GM19035 (cell line): ENCODE results near the gene SLC5A10.
"Not testable (repeated sequence)": the region's sequence is repeated elsewhere in the genome, so short reads cannot be mapped to it uniquely, and the experiment has no call there.

Experiments used
- ATAC-seq: cut with Tn5 transposase; IDR thresholded peaks from one replicate; pipeline ENCODE4 v1.9.1; 2021; ENCODE audit not compliant: unreplicated experiment

The SLC5A10 gene

GRCh38 chr17:18951941-18952842 lies at the start of gene SLC5A10:
Gene SLC5A10, plus strand, starts transcription at chr17:18952165. Its CDS starts 41 bp downstream, at chr17:18952206.
- ATAC-seq = no peak

DNA sequence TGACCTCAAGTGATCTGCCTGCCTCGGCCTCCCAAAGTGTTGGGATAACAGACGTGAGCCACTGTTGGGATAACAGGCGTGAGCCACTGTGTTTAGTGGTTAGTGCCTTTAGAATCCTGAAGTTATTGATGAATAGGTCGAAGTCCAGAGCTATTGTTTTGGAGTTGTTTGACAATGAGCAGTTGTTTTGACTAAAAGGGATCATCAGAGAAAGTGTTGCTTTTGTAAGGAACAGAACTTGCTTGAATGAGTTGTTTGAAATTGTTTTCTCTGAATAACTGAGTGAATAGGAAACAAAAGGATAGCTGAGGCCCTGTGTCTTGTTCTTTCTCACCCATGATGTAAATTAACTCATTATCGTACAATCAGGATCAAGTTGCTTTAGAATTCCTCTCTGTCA lies 47.5 kb upstream of the SLC5A10 start:
- ATAC-seq = no peak

DNA sequence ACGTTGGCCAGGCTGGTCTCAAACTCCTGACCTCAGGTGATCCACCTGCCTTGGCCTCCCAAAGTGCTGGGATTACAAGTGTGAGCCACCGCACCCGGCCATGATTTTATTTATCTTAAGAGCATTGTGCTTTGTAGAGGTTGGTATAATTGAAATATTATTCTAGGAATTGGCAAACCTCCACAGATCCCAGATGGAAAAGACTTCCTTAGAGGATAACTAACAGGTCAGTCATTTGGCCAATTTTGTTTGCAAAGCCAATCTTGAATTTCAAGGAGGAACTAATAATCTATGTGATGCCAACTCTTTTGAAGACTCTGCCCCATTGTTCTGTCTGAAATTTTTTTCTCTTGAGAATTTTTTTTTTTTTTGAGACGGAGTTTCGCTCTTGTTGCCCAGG lies 46.7 kb upstream of the SLC5A10 start:
- no peak for ATAC-seq

- ATAC-seq = no peak
Observed at GRCh38 chr17:18910326-18910725, 41.6 kb upstream of the SLC5A10 start.

DNA sequence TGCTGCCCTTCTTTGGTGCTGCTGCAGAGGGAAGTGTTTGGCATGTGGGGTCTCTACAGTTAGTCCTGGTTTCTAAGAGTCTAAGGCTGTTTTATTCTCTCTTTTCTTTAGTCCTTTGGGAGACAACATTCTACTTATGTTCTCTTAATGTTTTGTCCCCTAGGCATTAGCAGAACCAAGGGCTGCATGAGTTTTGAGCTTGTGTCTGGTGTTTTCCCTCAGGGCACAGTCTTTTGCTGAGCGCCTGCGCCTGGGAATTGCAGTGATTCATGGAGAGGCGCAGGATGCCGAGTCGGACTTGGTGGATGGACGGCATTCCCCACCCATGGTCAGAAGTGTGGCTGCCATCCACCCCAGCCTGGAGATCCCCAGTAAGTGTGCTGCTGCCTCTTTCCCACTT lies 41.1 kb upstream of the SLC5A10 start:
- ATAC-seq = no peak

DNA sequence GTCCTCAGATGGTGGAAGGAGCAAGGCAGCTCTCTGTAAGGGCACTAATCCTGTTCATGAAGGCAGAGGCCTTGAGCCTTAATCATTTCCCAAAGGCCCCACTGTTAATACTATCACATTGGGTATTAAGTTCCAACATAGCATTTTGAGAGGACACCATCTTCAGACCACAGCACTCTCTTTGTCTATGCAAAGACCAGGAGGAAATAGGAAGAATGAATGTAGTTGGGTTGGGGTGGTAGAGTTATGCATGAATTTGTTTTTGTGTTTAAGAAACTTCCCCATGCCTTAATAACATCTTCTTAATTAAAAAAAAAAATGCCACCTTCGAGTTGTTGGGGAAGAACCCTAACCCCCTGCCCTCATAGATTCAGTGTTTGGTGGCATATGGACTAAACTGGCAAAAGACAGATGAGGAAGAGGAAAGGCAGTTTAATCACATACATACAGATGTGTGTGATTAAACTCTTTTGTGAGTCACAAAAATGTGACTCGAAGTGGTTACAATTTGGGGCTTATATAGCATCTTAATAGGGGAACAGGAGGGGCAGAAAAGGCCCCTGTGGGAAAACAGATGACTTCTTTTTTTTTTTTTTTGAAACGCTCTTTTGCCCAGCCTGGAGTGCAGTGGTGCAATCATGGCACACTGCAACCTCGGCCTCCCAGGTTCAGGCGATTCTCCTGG lies 35.0 kb upstream of the SLC5A10 start:
- ATAC-seq = no peak

GRCh38 chr17:18917506-18918032 lies 34.4 kb upstream of the SLC5A10 start:
- no peak for ATAC-seq

GRCh38 chr17:18919963-18920362 lies 32.0 kb upstream of the SLC5A10 start:
- ATAC-seq = no peak

- peak; percentile 45 for ATAC-seq
Observed at GRCh38 chr17:18920911-18921441, 31.0 kb upstream of the SLC5A10 start.

DNA sequence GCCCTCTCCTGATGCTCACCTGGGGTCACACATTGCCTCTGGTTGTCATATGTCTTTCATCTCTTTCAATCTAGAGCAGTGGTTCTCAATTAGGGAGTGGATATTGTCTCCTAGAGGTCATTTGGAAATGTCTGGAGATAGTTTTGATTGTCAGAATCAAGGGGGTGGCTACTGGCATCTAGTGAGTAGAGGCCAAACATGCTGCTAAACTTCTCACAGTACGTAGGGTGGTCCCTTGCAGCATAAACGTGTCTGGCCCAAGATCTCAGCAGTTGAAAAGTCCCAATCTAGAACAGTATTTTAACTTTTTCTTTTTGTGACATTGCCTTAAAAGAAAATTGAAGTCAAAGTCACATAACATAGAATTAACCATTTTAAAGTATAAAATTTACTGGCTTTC lies 30.5 kb upstream of the SLC5A10 start:
- ATAC-seq = no peak

GRCh38 chr17:18921912-18922451 lies 30.0 kb upstream of the SLC5A10 start:
- ATAC-seq = peak; percentile 42

DNA sequence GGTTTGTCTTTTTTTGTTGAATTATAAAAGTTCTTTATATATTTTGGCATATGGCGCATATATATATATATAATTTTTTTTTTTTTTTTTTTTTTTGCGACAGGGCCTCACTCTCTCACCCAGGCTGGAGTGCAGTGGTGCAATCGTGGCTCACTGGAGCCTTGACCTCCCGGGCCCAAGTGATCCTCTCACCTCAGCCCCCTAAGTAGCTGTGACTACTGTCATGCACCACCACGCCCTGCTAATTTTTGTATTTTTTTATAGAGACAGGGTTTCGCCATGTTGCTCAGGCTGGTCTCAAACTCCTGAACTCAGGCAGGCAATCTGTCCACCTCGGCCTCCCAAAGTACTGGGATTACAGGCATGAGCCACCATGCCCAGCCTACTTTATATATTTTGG lies 29.4 kb upstream of the SLC5A10 start:
- not testable (repeated sequence) for ATAC-seq

DNA sequence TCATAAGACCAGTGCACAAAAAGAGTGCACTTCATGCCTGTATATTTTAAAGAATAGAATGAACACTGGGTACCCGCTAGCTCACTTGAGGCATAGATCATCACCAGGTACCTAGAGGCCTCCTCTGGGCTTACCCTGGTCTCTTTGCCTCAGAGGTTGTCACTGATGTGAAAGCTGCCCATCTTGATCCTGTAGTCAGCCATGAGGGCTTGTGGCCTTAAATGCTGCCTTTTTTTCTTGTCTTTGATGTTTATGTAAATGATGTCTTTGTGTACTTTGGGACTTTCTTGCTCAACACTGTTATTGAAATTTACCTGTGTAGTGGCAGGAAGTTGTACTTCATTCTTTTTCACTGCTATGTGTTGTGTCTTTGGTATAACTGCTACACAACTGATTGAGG lies 26.8 kb upstream of the SLC5A10 start:
- no peak for ATAC-seq

DNA sequence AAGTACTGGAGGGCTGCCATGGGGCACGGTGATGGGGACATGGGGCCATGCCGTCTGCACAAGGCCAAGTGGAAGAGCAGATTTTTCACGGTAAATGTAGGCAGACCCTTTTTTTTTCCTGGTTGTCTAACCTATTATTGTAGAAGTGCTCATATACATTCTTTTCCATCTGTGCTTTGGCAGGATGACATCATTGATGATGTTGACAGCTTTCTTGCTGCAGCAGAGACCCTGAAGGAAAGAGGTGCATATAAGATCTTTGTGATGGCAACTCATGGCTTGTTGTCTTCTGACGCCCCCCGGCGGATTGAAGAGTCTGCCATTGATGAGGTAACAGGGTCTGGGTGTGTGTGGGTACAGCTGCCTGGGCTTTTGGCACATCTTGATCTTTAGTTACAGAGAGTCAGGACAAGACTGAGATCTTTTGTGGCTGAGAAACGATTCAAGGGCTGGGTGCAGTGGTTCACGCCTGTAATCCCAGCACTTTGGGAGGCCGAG lies 23.3 kb upstream of the SLC5A10 start:
- ATAC-seq = no peak

DNA sequence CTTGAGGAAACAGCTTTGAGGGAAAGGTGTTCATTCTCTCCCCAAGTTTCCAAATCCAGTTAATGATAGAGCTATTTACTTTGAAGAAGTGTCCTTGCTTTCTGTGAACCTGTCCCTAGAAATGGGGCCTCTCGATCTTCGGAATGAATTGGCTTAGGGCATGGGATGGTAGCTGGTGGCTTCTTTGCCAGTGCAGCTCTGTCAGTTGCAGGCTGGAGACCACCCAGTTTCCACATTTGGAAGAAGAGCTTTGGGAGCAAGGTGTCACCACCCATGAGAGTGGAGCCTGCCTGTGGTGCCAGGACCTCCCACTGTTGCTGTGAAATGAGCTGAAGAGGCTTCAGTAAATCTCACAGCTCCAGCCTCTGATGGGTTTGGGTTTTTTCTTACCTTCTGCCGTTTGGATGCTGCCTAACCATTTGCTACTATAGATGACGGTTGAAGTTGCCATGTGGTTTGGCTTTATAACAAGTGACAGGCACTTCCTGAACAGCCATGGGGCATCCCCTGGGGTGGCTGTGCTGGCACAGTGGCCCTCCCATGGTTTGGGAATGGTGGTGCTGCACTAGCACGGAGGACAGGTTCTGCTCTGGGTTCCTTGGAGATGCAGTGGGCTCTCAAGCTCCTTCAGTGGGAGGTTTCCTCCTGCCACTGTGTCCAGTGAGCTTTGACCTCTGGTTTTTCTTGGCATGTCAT lies 19.5 kb upstream of the SLC5A10 start:
- ATAC-seq = no peak

- ATAC-seq = no peak
Observed at GRCh38 chr17:18933102-18934058, 18.6 kb upstream of the SLC5A10 start.

- no peak for ATAC-seq
Observed at GRCh38 chr17:18937981-18938691, 13.8 kb upstream of the SLC5A10 start.

DNA sequence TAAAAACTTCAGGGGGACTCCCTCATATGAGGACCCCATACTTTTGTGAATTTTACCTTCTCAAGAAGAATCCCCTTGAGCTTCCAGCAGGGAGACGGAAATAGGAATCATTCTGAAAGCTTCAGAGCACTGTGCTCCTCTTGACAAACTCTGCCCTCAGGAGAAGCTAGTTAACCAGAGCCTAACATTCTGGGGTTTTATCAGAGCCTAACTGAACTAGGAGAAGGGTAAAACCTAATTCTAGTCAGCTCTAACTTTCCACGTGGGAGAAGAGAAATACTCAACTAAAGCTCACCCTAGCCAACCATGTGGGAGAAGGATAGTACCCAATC lies 13.3 kb upstream of the SLC5A10 start:
- no peak for ATAC-seq

DNA sequence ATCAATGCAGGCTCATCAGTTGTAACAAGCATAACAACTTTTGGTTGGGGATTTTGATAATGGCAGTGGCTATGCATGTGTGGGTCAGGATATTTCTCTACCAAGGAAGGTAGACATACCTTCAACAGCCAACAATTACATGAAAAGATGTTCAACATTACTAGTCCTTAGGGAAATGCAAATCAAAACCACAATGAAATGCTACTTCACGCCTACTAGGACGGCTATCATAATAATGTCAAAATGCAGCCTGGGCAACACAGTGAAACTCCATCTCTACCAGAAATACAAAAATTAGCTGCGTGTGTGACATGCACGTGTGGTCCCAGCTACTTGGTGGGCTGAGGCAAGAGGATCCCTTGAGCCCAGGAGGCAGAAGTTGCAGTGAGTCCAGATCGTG lies 7.3 kb upstream of the SLC5A10 start:
- no peak for ATAC-seq
